PC-9 (cell line): ENCODE measurements around the gene AEBP1. TPM values are rescaled to one million over a fixed set of nuclear protein-coding genes. Genes with fewer than 3 reads are reported as not detected.

Source experiments
- BruUV-seq: library from RNA; stranded (reverse); fragments of 400-500 nt; replicated peaks from 2 replicates; lab custom pipeline; 2021; lab: Mats Ljungman, UMichigan
- CTCF ChIA-PET: fragments of 300-600 bp; sonication (Branson Sonifier 250); formaldehyde crosslinking; loops from one replicate; lab custom pipeline; 2022; ENCODE audit warnings: antibody characterized with exemption; lab: Charles Lee
- POLR2A ChIA-PET: fragments of 300-600 bp; sonication (Branson Sonifier 250); formaldehyde crosslinking; loops from one replicate; lab custom pipeline; 2022; ENCODE audit warnings: antibody characterized with exemption; ENCODE audit not compliant: unreplicated experiment; lab: Charles Lee
- DNase-seq, 2 experiments: peaks; one replicate each; pipeline versions ENCODE4 v3.0.0 to v3.0.0-alpha.2; 2015 to 2022; ENCODE audit warnings: mixed read lengths in 1 of 2
- H2AFZ ChIP-seq: fragments of 200-600 bp; sonication (generic); 2 replicates; pipeline ENCODE4 v1.8.1; 2017; ENCODE audit warnings: antibody characterized with exemption
- H3F3A ChIP-seq: fragments of 200-600 bp; sonication (generic); 2 replicates; pipeline ENCODE4 v1.8.1; 2017; ENCODE audit warnings: antibody characterized with exemption, mild to moderate bottlenecking, low read depth; ENCODE audit not compliant: insufficient read depth
- H3K27ac ChIP-seq: fragments of 200-600 bp; sonication (generic); 2 replicates; pipeline ENCODE4 v1.6.1; 2016; ENCODE audit warnings: mixed run types
- H3K27me3 ChIP-seq: fragments of 200-600 bp; sonication (generic); 2 replicates; pipeline ENCODE4 v1.6.1; 2016; ENCODE audit warnings: low read depth, mixed run types; ENCODE audit not compliant: insufficient read depth
- H3K36me3 ChIP-seq: fragments of 200-600 bp; sonication (generic); 2 replicates; pipeline ENCODE4 v1.6.1; 2016; ENCODE audit warnings: low read depth, mixed run types
- H3K4me1 ChIP-seq: fragments of 200-600 bp; sonication (generic); replicated peaks from 2 replicates; pipeline ENCODE4 v1.6.1; 2016; ENCODE audit warnings: mixed run types; ENCODE audit not compliant: insufficient read depth
- H3K4me2 ChIP-seq: fragments of 200-600 bp; sonication (generic); 2 replicates; pipeline ENCODE4 v1.6.1; 2017; ENCODE audit warnings: mixed run types
- H3K4me3 ChIP-seq: fragments of 200-600 bp; sonication (generic); 2 replicates; pipeline ENCODE4 v1.6.1; 2016; ENCODE audit warnings: mixed run types
- H3K79me2 ChIP-seq: fragments of 200-600 bp; sonication (generic); 2 replicates; pipeline ENCODE4 v1.6.1; 2017; ENCODE audit warnings: low read depth, mixed run types
- H3K9me2 ChIP-seq: fragments of 200-600 bp; sonication (generic); 2 replicates; pipeline ENCODE4 v1.8.1; 2017; ENCODE audit warnings: mild to moderate bottlenecking; ENCODE audit not compliant: insufficient read depth
- H3K9me3 ChIP-seq: fragments of 200-600 bp; sonication (generic); 2 replicates; pipeline ENCODE4 v1.8.1; 2016; ENCODE audit warnings: low read depth; ENCODE audit not compliant: insufficient read depth
- H4K20me1 ChIP-seq: fragments of 200-600 bp; sonication (generic); 2 replicates; pipeline ENCODE4 v1.8.1; 2017; ENCODE audit not compliant: insufficient read depth
- EZH2 ChIP-seq: fragments of 200-600 bp; sonication (generic); IDR thresholded peaks from 2 replicates; pipeline ENCODE4 v1.8.0; 2017; ENCODE audit warnings: antibody characterized with exemption, low read depth
- intact Hi-C: fragments of 100-400 bp; cut with micrococcal nuclease; formaldehyde crosslinking; loops from one replicate; pipeline ENCODE4 v1.10.0; 2022; ENCODE audit not compliant: unreplicated experiment
- total RNA-seq: library from RNA; stranded (reverse); gene quantifications from 2 replicates; pipeline ENCODE4 v1.2.3, GENCODE V29; 2021
- TF ChIP-seq, protein P1 (sequence below): fragments of 200-600 bp; sonication (generic); conservative IDR thresholded peaks from 2 replicates; pipeline ENCODE4 v1.6.1; 2017; ENCODE audit warnings: mixed run types, antibody characterized with exemption, mild to moderate bottlenecking, moderate library complexity

Gene AEBP1
- total RNA-seq, 1 experiment from 2014 or later: 0.33 TPM

DNA sequence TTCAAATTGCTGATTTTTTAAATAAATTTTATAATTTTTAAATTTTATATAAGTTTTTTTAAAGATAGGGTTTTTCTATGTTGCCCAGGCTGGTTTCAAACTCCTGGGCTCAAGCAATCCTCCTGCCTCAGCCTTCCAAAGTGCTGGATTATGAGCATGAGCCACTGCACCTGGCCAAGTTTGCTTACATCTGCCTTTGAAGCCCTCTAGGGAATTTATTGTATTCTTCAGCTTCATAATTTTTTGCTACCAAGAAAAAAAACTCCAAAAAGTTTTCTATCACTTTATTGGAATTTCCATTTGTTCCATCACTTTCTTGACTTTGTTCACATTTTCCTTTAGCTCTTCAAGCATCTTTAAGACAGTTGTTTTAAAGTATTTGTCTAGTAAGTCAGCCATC lies 23.0 kb downstream of the AEBP1 start:
- peaks cover 10% of the 10 kb centered on the region for H3K79me2 ChIP-seq
- H3K27me3 ChIP-seq: no peaks in the 10 kb centered on the region
- TF ChIP-seq EZH2: no peak
- TF ChIP-seq, protein P1, sequence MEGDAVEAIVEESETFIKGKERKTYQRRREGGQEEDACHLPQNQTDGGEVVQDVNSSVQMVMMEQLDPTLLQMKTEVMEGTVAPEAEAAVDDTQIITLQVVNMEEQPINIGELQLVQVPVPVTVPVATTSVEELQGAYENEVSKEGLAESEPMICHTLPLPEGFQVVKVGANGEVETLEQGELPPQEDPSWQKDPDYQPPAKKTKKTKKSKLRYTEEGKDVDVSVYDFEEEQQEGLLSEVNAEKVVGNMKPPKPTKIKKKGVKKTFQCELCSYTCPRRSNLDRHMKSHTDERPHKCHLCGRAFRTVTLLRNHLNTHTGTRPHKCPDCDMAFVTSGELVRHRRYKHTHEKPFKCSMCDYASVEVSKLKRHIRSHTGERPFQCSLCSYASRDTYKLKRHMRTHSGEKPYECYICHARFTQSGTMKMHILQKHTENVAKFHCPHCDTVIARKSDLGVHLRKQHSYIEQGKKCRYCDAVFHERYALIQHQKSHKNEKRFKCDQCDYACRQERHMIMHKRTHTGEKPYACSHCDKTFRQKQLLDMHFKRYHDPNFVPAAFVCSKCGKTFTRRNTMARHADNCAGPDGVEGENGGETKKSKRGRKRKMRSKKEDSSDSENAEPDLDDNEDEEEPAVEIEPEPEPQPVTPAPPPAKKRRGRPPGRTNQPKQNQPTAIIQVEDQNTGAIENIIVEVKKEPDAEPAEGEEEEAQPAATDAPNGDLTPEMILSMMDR: no peak
- no peaks in the 10 kb centered on the region for H3K36me3 ChIP-seq
- no peak for DNase-seq
- intact Hi-C loops: no loop called here
- no peaks in the 10 kb centered on the region for H4K20me1 ChIP-seq
- CTCF ChIA-PET: no interaction called here
- H3K9me3 ChIP-seq: no peaks in the 10 kb centered on the region
- H3K4me1 ChIP-seq: peaks cover 9% of the 10 kb centered on the region
- POLR2A ChIA-PET: interaction anchor here (0.5 kb wide), 1 partner anchor 85 kb away, joined by 7 read pairs; no protein-coding TSS in a partner anchor
- H3K4me3 ChIP-seq: no peak overlapping the region
- H2AFZ ChIP-seq: no peak overlapping the region
- peaks cover 11% of the 10 kb centered on the region; the same call in 1 of the 2 replicates for H3F3A ChIP-seq
- BruUV-seq: no TSS peak
- H3K9me2 ChIP-seq: no peaks in the 10 kb centered on the region
- no peak overlapping the region for H3K4me2 ChIP-seq
- H3K27ac ChIP-seq: no peak overlapping the region

DNA sequence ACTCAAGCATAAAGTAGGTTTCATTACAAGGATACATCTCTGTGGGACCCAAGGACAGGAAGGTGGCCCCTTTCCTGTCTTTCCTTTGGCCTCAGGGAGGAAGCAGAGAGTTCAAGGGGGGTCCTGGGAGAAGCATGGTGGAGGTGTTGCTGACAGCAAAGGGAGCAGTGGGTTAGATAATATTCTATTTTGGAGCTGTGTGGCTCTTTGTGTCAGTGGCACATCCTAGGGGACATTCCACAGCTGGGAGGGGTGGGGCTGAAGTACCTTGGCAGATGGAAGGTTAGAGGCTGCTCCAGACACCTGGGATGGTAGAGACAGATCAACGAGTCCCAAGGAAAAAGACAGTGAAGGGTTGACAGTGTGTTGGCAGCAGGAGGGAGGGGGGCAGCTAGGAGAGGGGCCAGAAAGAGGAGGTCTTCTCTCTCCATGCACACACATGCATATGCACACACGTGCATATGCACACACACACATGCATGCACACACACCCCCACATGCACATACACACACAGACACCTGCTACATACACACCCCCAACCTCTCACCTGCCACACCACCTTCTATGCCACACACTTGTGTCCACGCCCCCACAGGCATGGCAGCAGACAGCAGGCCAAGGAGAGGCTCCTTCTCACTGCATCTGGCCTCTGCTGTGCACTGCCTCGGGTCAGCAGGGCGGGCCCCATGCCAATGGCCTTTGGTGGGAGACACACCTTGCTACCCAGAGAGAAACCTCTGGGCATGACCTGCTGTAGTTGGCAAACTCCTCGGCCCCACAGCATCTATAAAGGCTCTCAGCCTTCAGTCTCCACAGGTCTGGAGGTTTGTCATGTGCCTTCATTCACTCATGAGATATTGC lies 24.8 kb downstream of the AEBP1 start:
- intact Hi-C loops: no loop called here
- H2AFZ ChIP-seq: no peak overlapping the region
- POLR2A ChIA-PET: interaction anchor here (0.6 kb wide), 1 partner anchor 73 kb away, joined by 4 read pairs; no protein-coding TSS in a partner anchor
- CTCF ChIA-PET: no interaction called here
- no peaks in the 10 kb centered on the region for H3K27me3 ChIP-seq
- no TSS peak for BruUV-seq
- DNase-seq: no peak
- TF ChIP-seq, protein P1: no peak
- no peak for TF ChIP-seq EZH2
- H3K4me3 ChIP-seq: no peak overlapping the region
- H3K4me1 ChIP-seq: peaks cover 5% of the 10 kb centered on the region
- peaks cover 11% of the 10 kb centered on the region; the same call in 1 of the 2 replicates for H3F3A ChIP-seq
- no peak overlapping the region for H3K4me2 ChIP-seq
- no peaks in the 10 kb centered on the region for H3K9me2 ChIP-seq
- H3K27ac ChIP-seq: no peak overlapping the region
- H3K9me3 ChIP-seq: no peaks in the 10 kb centered on the region
- no peaks in the 10 kb centered on the region for H3K79me2 ChIP-seq
- H4K20me1 ChIP-seq: no peaks in the 10 kb centered on the region
- no peaks in the 10 kb centered on the region for H3K36me3 ChIP-seq

DNA sequence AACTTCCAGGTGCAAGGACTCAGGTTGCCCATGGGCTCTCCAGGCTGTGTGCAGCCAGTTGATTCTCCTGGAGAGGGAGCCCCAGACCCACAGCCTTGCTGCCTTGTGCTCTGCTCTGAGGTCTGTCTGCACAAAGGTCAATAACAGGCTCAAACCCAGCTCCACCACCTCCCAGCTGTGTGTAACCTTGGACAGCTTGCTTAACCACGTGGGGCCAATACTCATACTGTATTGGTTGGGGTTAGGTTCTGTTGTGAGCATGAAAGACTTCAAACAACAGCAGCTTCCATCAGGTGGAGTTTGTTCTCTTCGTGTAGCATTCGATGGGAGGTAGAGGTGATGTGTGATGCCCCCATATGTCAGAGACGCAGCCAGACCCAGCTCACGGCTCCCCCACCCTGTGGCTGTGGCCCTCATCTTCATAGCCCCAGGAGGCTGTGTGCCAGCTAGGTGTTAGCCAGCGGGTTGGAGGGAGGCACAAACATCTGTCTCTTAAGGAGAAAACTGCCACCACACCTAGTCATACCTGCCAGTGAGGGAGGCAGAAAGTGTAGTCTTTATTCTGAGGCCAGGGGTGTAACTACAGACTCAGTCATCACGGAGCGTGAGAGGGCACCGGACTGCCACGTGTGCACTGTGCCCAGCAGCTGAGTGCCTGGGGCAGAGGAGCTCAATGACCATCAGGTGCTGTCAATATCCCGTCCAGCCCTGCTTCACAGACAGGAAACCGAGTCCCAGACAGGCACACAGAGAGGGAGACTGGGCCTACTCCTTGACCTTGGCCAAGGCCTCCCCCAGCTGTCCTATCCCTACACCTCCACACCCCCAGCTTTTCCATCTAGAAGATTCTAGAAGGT lies 27.3 kb downstream of the AEBP1 start:
- Histone ChIP-seq H3K9me2 (no peaks in the 10 kb centered on the region), H3K9me3 (no peaks in the 10 kb centered on the region), H2AFZ (no peak overlapping the region), H3K36me3 (no peaks in the 10 kb centered on the region), H3K4me1 (peaks cover 5% of the 10 kb centered on the region), H3K27ac (no peak overlapping the region), H3K79me2 (no peaks in the 10 kb centered on the region), H4K20me1 (no peaks in the 10 kb centered on the region), H3K27me3 (no peaks in the 10 kb centered on the region), H3F3A (peaks cover 8% of the 10 kb centered on the region; the same call in 1 of the 2 replicates), H3K4me3 (no peak overlapping the region), H3K4me2 (peak overlapping the region; percentile 8; the same call in 1 of the 2 replicates)
- DNase-seq: peak; percentile 51 to 73
- CTCF ChIA-PET: interaction anchor here (0.5 to 1.6 kb wide), 9 partner anchors 9 to 132 kb away, joined by 3 to 14 read pairs (median 4); partner anchors contain the start of gene YKT6
- intact Hi-C loops: loop anchor here (1.0 to 5.0 kb wide), 2 partner anchors 51 to 65 kb away; no protein-coding TSS in a partner anchor
- no TSS peak for BruUV-seq
- POLR2A ChIA-PET: interaction anchor here (0.6 kb wide), 3 partner anchors 25 to 74 kb away, joined by 3 to 4 read pairs (median 3); partner anchors contain the start of gene YKT6
- TF ChIP-seq, protein P1: peak; percentile 77
- TF ChIP-seq EZH2: no peak
